Measurements from ENCODE around the gene MMD. TPM values are rescaled to one million over a fixed set of nuclear protein-coding genes. Genes with fewer than 3 reads are reported as not detected.
"Not testable (repeated sequence)": the region's sequence is repeated elsewhere in the genome, so short reads cannot be mapped to it uniquely, and the experiment has no call there.

The MMD gene
- total RNA-seq, 3 donors from 2014 or later, result 10.8 to 12.6 (median 12.4) TPM

DNA sequence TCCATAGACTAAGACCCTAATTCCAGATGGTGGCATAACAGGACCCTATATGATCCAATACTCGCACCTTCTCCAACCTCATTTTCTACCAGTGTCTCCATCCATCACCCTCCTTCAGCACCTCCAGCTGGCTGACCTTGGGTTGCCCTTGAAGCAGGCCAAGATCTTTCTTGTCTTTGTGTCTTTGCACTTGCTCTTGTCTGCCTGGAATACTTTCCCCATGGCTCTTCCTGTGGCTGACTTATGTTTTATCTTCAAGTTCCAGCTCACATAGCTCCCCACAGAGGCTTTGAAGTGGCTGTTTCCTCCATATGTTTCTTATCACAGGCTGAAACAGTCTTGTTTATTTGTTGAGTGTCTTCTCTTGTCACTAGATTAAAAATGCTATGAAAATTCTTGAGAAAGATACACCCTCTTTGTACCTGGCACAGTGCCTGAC, 29.6 kb upstream of the MMD start:
- Mint-ChIP-seq H3K4me3 (no peak overlapping the region), H3K4me1 (ENCODE audit: low read depth) (peaks cover 4% of the 10 kb centered on the region), H3K9me3 (no peaks in the 10 kb centered on the region), H3K36me3 (ENCODE audit: insufficient read depth) (no peaks in the 10 kb centered on the region), H3K27me3 (ENCODE audit: low read depth) (peaks cover 17% of the 10 kb centered on the region)
- ATAC-seq (no peak), DNase-seq (no peak)

DNA sequence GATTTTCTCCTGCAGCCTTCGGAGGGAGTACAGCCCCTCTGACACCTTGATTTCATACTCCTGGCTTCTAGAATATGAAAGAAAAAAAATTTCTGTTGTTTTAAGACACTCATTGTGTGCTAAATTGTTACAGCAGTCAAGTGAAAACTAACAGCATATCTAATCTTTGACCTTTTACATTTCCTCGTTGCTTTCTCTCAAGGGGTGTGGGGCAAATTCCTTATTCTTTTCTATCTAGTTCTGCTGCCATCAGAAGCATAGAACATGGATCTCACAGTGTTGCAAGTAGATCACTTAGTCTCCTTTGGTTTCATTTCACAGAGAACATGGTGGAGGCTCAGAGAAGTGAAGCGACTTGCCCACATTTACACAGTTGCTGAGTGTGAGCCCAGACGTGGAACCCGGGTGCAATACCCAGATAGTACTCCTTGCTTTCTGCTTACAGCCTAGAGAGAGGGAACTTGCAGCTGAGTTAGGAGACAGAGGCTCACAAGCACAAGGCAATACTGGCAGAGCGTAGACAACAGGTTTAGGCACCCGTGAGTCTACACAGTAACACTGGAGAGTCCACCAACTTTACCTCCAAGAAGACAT, 28.7 kb upstream of the MMD start:
- no peaks in the 10 kb centered on the region for H3K9me3 Mint-ChIP-seq
- peaks cover 12% of the 10 kb centered on the region for H3K27me3 Mint-ChIP-seq (ENCODE audit: low read depth)
- DNase-seq (no peak), ATAC-seq (no peak)
- H3K4me1 Mint-ChIP-seq (ENCODE audit: low read depth), result peaks cover 4% of the 10 kb centered on the region
- no peak overlapping the region for H3K4me3 Mint-ChIP-seq
- no peaks in the 10 kb centered on the region for H3K36me3 Mint-ChIP-seq (ENCODE audit: insufficient read depth)

DNA sequence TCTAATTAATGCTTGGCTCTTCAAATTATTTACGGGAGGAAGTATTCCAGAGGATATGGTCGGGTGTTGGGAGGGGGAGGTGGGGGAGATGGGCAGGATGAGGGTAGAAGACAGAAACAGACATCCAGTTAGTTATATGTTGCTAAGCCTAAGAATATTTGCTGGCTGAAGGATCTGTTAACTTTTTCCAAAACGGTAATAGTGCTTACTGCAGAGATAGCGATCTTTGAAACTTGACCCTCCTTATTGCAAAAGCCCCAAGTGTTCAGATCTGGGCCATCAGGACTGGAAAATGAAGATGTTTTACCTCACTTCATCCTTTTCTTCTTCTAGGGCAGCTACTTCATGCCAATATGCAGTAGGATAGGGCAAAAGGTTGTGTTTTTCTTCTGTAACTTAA, 27.0 kb upstream of the MMD start:
- H3K4me3 Mint-ChIP-seq, result no peak overlapping the region
- H3K27me3 Mint-ChIP-seq (ENCODE audit: low read depth), result peaks cover 9% of the 10 kb centered on the region
- no peaks in the 10 kb centered on the region for H3K36me3 Mint-ChIP-seq (ENCODE audit: insufficient read depth)
- H3K4me1 Mint-ChIP-seq (ENCODE audit: low read depth), result peaks cover 4% of the 10 kb centered on the region
- ATAC-seq (no peak), DNase-seq (no peak)
- no peaks in the 10 kb centered on the region for H3K9me3 Mint-ChIP-seq

DNA sequence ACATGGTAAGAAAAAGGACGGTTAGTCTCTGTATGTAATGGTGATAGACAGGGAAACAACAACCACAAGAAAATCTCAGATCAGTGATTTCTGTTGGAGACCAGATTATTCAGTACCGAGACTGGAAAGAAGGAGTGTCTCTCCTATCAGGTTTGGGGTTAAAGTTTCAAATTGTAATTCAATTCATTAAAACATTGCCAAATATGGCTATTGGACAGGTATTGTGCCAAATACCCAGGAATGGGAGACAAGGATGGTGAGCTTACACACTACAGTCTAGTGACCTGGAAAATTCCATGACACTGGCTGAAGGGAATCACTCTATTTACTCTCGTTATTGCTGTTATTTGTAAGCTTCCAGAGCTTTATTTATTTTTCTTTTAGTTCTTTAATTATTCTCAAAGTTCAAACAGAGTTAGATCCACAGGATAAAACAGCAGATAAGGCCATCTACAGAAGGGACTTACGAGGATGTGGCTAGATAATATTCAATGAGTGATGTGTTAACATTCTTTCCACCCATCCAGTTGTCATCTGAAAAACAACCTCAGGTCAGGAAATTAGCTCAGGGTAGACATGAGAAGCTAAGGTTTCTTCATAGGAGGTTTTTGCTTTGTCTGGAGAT, 25.1 kb upstream of the MMD start:
- Mint-ChIP-seq H3K4me3 (no peak overlapping the region), H3K27me3 (ENCODE audit: low read depth) (peaks cover 8% of the 10 kb centered on the region)
- DNase-seq, result no peak

DNA sequence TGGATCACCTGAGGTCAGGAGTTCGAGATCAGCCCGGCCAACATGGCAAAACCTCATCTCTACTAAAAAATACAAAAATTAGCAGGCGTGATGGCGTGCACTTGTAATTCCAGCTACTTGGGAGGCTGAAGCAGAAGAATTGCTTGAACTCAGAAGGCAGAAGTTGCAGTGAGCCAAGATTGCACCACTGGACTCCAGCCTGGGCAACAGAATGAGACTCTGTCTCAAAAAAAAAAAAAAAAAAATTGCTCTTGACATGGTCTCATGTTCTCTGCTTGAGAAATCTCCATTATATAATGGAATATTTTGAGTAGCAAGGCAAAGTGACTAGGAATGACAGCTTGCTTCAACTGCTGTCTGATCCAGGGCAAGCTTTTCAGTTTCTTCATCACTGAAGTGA, 24.4 kb upstream of the MMD start:
- not testable (repeated sequence) for H3K4me3 Mint-ChIP-seq; DNase-seq; H3K9me3 Mint-ChIP-seq; H3K36me3 Mint-ChIP-seq (ENCODE audit: insufficient read depth); H3K27me3 Mint-ChIP-seq (ENCODE audit: low read depth); ATAC-seq; H3K4me1 Mint-ChIP-seq (ENCODE audit: low read depth)

More for the DNA sequence above, 25.1 kb upstream of the MMD start:
- no peak for ATAC-seq
- H3K4me1 Mint-ChIP-seq (ENCODE audit: low read depth), result peaks cover 4% of the 10 kb centered on the region
- H3K36me3 Mint-ChIP-seq (ENCODE audit: insufficient read depth), result no peaks in the 10 kb centered on the region
- H3K9me3 Mint-ChIP-seq, result no peaks in the 10 kb centered on the region

DNA sequence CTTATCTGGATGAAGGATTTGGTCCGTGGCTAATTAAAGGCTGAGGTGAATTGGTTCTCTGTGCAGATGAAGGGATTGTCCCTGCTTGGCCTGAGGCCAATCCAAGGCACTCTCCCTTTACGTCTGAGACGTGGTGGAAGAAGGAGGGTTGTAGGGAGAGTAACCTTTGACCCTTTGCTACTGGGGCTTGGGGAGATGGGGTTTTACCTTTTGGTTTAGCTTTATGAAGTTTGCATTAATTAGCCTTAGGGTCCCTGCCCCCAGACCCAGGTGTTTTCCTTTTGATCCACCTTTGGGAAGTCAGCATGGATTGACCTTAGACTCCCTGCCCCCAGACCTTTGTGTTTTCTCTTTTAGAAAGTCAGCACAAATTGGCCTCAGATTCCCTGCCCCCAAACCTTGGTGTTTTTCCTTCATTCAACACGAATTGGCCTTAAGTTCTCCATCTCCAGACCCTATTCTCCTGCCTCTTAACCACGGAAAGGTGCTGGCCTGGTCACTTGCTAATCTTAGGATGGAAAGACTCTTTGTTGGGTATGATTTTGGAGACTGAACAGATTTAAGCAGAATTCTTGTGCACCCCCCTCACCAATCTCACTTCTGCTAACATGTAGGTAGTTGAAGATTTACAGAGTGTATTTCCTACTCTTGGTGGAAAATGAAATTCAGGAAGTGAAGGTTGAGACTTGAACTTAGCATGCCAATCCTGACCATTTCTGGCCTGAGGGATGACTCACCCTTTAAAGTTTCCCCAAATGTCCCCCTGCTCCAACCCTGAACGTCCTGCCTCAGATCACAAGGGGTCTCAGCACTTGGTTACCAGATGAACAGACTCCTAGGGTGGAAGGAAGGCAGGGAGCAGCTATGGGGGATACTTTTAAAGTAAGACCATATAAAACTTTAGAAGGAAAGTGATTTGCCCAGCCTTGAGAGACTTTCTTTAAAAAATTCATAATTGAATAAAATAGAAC, 23.1 kb upstream of the MMD start:
- Mint-ChIP-seq H3K4me1 (ENCODE audit: low read depth) (no peaks in the 10 kb centered on the region), H3K9me3 (no peaks in the 10 kb centered on the region), H3K36me3 (ENCODE audit: insufficient read depth) (no peaks in the 10 kb centered on the region), H3K4me3 (no peak overlapping the region), H3K27me3 (ENCODE audit: low read depth) (peaks cover 8% of the 10 kb centered on the region)
- ATAC-seq, result no peak
- no peak for DNase-seq

DNA sequence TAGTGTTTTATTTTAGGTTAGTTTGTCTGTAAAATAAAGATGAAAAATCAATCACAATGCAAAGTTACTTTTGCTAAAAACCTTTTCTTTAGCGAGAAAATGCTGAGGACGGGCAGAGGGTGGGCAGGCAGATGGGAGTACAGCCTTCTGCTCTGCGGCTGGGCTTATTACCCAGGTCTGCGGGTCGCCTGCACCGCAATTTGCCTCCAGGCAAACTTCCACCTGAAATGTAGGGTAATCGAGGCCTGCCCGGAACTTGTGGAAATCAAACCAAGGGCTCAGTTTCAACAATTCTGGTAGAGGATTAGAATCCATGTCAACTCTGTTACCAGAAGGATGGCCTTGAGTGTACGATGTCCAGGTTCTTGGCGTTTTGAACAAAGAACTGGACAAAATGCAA, 22.3 kb upstream of the MMD start:
- DNase-seq, result no peak
- H3K36me3 Mint-ChIP-seq (ENCODE audit: insufficient read depth), result no peaks in the 10 kb centered on the region
- no peak overlapping the region for H3K4me3 Mint-ChIP-seq
- no peaks in the 10 kb centered on the region for H3K4me1 Mint-ChIP-seq (ENCODE audit: low read depth)
- no peaks in the 10 kb centered on the region for H3K9me3 Mint-ChIP-seq
- no peak for ATAC-seq
- peaks cover 8% of the 10 kb centered on the region for H3K27me3 Mint-ChIP-seq (ENCODE audit: low read depth)

DNA sequence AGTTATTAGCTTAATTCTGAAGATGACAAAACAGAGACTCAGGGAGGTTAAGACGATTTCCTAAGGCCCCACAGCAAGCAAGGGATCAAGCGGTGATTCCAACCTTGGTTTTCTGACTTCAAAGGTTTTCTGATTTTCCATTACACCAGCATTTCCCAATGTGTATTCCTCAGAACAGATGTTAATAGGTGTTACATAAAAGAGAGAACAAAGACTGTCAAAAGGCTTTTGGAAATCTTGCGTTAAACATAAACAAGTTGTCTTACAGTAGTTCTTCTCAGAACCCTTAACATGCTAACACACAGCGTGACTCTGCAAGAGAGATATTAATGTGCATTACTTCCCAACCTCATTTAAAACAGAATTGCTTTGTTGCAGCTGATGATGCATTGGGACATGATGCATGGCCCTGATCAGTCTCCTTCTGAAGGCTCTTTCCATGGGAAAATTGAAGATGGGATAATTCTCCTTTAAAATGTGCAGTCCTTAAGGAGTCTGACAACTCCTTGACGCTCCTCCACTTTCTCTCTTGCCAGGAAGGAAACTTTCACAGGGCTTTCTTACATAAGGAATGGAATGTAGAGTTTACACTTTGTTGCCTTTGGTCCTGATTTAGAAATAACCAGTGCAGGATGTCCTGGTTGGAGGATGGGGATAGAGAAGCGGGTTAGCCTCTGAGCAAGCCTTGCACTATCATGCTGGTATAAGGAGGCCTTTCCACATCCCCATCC, 21.5 kb upstream of the MMD start:
- Mint-ChIP-seq H3K27me3 (ENCODE audit: low read depth) (peaks cover 5% of the 10 kb centered on the region), H3K9me3 (no peaks in the 10 kb centered on the region), H3K4me1 (ENCODE audit: low read depth) (no peaks in the 10 kb centered on the region), H3K36me3 (ENCODE audit: insufficient read depth) (no peaks in the 10 kb centered on the region), H3K4me3 (no peak overlapping the region)
- DNase-seq (no peak), ATAC-seq (no peak)

DNA sequence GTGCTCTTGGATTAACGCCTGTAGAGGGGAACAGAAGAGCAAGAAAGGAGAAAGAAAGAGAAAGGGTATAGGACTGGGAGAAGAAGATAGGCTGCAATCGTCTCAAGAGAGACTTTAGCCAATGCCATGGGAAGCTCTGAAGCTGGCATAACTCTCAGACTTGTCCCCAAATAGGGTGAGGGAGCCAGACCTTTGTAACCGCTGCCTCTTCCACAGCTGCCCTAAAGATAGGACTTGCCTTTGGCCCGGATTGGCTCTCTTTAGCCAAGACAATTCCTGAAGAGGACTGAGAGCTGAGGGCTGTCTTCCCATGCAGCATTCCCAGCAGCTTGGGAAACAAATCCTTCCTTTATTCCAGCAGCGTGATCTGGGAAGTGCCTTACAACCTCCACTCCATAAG, 20.8 kb upstream of the MMD start:
- Mint-ChIP-seq H3K4me1 (ENCODE audit: low read depth) (peaks cover 3% of the 10 kb centered on the region), H3K9me3 (no peaks in the 10 kb centered on the region), H3K36me3 (ENCODE audit: insufficient read depth) (no peaks in the 10 kb centered on the region), H3K27me3 (ENCODE audit: low read depth) (peaks cover 4% of the 10 kb centered on the region), H3K4me3 (no peak overlapping the region)
- DNase-seq, result no peak
- ATAC-seq, result no peak

DNA sequence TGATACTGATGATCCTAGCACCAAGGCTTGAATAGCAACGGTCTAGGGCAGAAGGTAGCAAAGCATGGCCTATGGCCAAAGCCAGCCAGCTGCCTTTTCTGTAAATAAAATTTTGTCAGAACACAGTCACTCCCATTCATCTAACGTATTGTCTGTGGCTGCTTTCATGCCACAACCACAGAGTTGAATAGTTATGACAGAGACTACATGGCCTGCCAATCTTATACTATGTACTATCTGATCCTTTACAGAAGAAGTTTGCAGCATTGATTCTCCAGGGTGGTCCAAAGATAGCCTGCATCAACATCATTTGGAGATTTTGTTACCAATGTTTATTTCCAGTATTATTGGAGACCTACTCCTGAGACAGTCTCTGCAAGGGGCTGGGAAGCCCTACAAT, 19.9 kb upstream of the MMD start:
- no peaks in the 10 kb centered on the region for H3K36me3 Mint-ChIP-seq (ENCODE audit: insufficient read depth)
- no peaks in the 10 kb centered on the region for H3K9me3 Mint-ChIP-seq
- ATAC-seq, result no peak

DNA sequence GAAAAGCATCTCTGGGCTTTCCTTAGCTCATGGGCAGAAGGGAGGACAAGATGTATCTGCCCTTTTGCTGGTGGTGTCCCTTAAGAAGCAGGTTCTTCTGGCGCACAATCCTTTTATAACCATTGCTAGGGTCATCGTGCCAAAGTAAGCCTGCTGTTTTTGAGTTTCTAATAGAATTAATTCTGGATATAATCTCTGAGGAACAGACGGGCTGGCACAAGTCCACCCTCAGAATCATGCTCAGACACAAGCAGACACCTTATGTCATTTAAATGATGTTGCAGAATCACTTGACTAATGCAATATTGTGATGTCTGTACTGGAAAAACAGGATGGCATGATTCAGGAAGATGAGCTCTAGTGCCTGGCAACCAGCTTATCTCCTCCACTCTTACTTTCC, 18.8 kb upstream of the MMD start:
- ATAC-seq, result no peak

More for the DNA sequence above, 19.9 kb upstream of the MMD start:
- no peak for DNase-seq
- peaks cover 4% of the 10 kb centered on the region for H3K27me3 Mint-ChIP-seq (ENCODE audit: low read depth)
- no peak overlapping the region for H3K4me3 Mint-ChIP-seq
- peaks cover 9% of the 10 kb centered on the region for H3K4me1 Mint-ChIP-seq (ENCODE audit: low read depth)

DNA sequence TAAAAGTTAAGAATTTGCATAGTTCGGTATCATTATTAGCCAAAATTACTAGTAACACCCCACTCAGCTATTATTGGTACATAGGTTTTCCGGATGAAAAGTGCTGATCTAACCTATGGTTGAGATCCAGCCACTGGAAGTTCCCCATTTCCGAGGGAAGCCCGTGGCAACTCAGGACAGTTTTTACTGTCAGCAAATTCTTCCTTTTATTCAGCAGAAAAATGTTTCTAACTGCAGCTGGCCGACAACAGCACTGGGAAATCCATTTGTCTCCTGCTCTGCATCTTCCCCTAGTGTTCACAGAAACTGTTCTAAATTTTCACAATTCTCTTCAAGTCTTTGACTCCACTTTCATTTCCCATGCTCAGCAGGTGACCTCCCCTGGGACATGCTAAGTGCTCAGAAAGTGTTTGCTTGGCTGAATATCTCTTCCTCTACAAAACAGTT, 15.5 kb upstream of the MMD start:
- DNase-seq (no peak), ATAC-seq (no peak)
- no peak overlapping the region for H3K4me3 Mint-ChIP-seq
- H3K36me3 Mint-ChIP-seq (ENCODE audit: insufficient read depth), result peaks cover 2% of the 10 kb centered on the region
- peaks cover 33% of the 10 kb centered on the region for H3K4me1 Mint-ChIP-seq (ENCODE audit: low read depth)
- no peaks in the 10 kb centered on the region for H3K9me3 Mint-ChIP-seq
- peaks cover 9% of the 10 kb centered on the region for H3K27me3 Mint-ChIP-seq (ENCODE audit: low read depth)

More for the DNA sequence above, 18.8 kb upstream of the MMD start:
- Mint-ChIP-seq H3K4me3 (no peak overlapping the region), H3K36me3 (ENCODE audit: insufficient read depth) (peaks cover 2% of the 10 kb centered on the region), H3K9me3 (no peaks in the 10 kb centered on the region), H3K27me3 (ENCODE audit: low read depth) (peaks cover 6% of the 10 kb centered on the region), H3K4me1 (ENCODE audit: low read depth) (peaks cover 10% of the 10 kb centered on the region)
- DNase-seq, result no peak

DNA sequence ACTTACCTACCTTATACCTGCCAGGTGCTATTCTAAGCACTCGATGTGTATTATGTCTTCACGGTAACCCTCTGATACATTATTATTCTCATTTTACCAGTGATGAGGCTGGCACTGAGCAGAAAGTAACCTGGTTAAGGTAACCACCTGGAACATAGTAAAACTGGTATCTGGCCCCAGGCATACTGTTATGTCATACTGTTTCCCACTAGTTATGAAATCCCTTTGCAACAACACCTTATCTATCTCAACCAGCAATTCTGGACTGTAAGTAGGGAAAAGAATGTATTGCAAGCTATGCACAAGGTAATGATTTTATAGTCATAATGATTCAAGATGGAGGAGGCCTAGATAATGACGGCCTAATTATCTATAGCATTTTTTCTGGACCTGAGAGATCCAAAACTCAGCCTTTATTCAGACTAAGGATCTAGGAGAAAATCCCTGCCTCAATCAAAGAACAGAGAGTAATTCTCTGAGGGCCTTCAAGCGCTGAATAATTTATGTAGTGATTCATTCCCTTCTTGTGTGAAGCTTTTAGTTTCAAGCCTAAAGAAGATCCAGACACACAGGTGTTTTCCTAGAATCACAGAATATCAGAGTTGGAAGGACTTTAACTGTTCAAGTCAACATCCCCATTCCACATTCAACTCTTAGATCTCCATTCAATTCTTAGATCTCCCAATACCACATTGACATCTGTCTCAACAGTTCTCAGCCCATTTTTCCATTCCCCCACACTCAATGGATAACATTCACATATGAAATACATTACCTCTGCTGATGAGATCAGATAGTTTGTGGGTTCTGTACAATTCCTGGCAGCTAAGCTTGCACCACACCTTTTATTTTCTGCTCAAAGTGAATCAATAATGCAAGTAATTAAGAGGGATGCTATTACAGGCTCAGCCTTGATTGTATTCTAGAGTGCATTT, 14.9 kb upstream of the MMD start:
- Mint-ChIP-seq H3K9me3 (no peaks in the 10 kb centered on the region), H3K27me3 (ENCODE audit: low read depth) (peaks cover 9% of the 10 kb centered on the region), H3K4me3 (no peak overlapping the region), H3K4me1 (ENCODE audit: low read depth) (peaks cover 34% of the 10 kb centered on the region), H3K36me3 (ENCODE audit: insufficient read depth) (peaks cover 2% of the 10 kb centered on the region)
- DNase-seq, result no peak
- peak; percentile 12 to 37 for ATAC-seq
